Astrocyte (in vitro differentiated cells and primary cell): ENCODE data around the gene PTPRD. TPM values are rescaled to one million over a fixed set of nuclear protein-coding genes. Genes with fewer than 3 reads are reported as not detected.

ENCODE experiments used
- DNase-seq: peaks from one replicate; pipeline ENCODE4 v3.0.0-alpha.2; 2010; ENCODE audit warnings: low read depth
- FAIRE-seq: peaks from 2 replicates; lab custom pipeline; 2011; peaks lifted over from hg19 to GRCh38; lab: Jason Lieb, UNC
- H2AFZ ChIP-seq: 2 replicates; pipeline ENCODE4 v1.6.0; 2012; ENCODE audit warnings: low read depth, low read length, inconsistent platforms
- H3K27ac ChIP-seq: 2 replicates; pipeline ENCODE4 v1.5.1; 2011; ENCODE audit warnings: low read depth, low read length, inconsistent platforms
- H3K27me3 ChIP-seq: 2 replicates; pipeline ENCODE4 v1.6.0; 2011; ENCODE audit warnings: low read length, inconsistent platforms; ENCODE audit not compliant: insufficient read depth
- H3K36me3 ChIP-seq: 2 replicates; pipeline ENCODE4 v1.5.1; 2011; ENCODE audit warnings: low read length, inconsistent platforms; ENCODE audit not compliant: insufficient read depth
- H3K4me1 ChIP-seq: 2 replicates; pipeline ENCODE4 v1.5.1; 2011; ENCODE audit warnings: low read length, inconsistent platforms; ENCODE audit not compliant: insufficient read depth
- H3K4me2 ChIP-seq: 2 replicates; pipeline ENCODE4 v1.6.0; 2012; ENCODE audit warnings: low read length, inconsistent platforms
- H3K4me3 ChIP-seq: 2 replicates; pipeline ENCODE4 v1.5.1; 2011; ENCODE audit warnings: low read depth, mild to moderate bottlenecking, low read length, inconsistent platforms; ENCODE audit not compliant: insufficient read depth
- H3K79me2 ChIP-seq: 2 replicates; pipeline ENCODE4 v1.6.0; 2012; ENCODE audit warnings: mild to moderate bottlenecking, low read length, inconsistent platforms; ENCODE audit not compliant: insufficient read depth
- H3K9ac ChIP-seq: 2 replicates; pipeline ENCODE4 v1.6.0; 2012; ENCODE audit warnings: mild to moderate bottlenecking, low read length, inconsistent platforms
- H3K9me3 ChIP-seq: 2 replicates; pipeline ENCODE4 v1.5.1; 2012; ENCODE audit warnings: low read depth, mild to moderate bottlenecking, low read length, inconsistent platforms; ENCODE audit not compliant: insufficient read depth
- H4K20me1 ChIP-seq: 2 replicates; pipeline ENCODE4 v1.6.0; 2012; ENCODE audit warnings: low read length, inconsistent platforms; ENCODE audit not compliant: insufficient read depth
- H3K27ac Mint-ChIP-seq: one replicate; pipeline ENCODE4 v1.8.0; 2021; ENCODE audit warnings: mild to moderate bottlenecking, mixed read lengths; ENCODE audit not compliant: unreplicated experiment
- H3K27me3 Mint-ChIP-seq: one replicate; pipeline ENCODE4 v1.8.0; 2021; ENCODE audit warnings: low read depth, mixed read lengths; ENCODE audit not compliant: unreplicated experiment
- H3K36me3 Mint-ChIP-seq: one replicate; pipeline ENCODE4 v1.8.0; 2021; ENCODE audit warnings: low read depth, mixed read lengths; ENCODE audit not compliant: unreplicated experiment
- H3K4me1 Mint-ChIP-seq: one replicate; pipeline ENCODE4 v1.8.0; 2021; ENCODE audit warnings: low read depth, mixed read lengths; ENCODE audit not compliant: unreplicated experiment
- H3K4me3 Mint-ChIP-seq: one replicate; pipeline ENCODE4 v1.8.0; 2021; ENCODE audit warnings: mild to moderate bottlenecking, moderate library complexity, mixed read lengths; ENCODE audit not compliant: unreplicated experiment
- H3K9me3 Mint-ChIP-seq: one replicate; pipeline ENCODE4 v1.8.0; 2021; ENCODE audit warnings: mild to moderate bottlenecking, mixed read lengths; ENCODE audit not compliant: unreplicated experiment
- EZH2 ChIP-seq: IDR thresholded peaks from 2 replicates; pipeline ENCODE4 v1.6.1; 2012; ENCODE audit warnings: mild to moderate bottlenecking, low read length, inconsistent platforms; ENCODE audit not compliant: insufficient read depth
- total RNA-seq: library from RNA; stranded (reverse); gene quantifications from 2 replicates; pipeline ENCODE4 v1.2.1, GENCODE V29; 2021
- TF ChIP-seq, protein P1 (sequence below): IDR thresholded peaks from 2 replicates; pipeline ENCODE4 v1.5.1; 2011; ENCODE audit warnings: low read depth, mild to moderate bottlenecking, inconsistent platforms, low read length, moderate library complexity; ENCODE audit not compliant: insufficient read depth

The PTPRD gene
- total RNA-seq, 1 donor from 2014 or later = 88.1 TPM

- no peaks in the 10 kb centered on the region for H3K36me3 Mint-ChIP-seq
- TF ChIP-seq EZH2 = no peak
- TF ChIP-seq, protein P1, sequence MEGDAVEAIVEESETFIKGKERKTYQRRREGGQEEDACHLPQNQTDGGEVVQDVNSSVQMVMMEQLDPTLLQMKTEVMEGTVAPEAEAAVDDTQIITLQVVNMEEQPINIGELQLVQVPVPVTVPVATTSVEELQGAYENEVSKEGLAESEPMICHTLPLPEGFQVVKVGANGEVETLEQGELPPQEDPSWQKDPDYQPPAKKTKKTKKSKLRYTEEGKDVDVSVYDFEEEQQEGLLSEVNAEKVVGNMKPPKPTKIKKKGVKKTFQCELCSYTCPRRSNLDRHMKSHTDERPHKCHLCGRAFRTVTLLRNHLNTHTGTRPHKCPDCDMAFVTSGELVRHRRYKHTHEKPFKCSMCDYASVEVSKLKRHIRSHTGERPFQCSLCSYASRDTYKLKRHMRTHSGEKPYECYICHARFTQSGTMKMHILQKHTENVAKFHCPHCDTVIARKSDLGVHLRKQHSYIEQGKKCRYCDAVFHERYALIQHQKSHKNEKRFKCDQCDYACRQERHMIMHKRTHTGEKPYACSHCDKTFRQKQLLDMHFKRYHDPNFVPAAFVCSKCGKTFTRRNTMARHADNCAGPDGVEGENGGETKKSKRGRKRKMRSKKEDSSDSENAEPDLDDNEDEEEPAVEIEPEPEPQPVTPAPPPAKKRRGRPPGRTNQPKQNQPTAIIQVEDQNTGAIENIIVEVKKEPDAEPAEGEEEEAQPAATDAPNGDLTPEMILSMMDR = no peak
- H3K27ac ChIP-seq = no peak overlapping the region
- no peak overlapping the region for H3K4me3 Mint-ChIP-seq
- H3K9me3 ChIP-seq = no peaks in the 10 kb centered on the region
- no peaks in the 10 kb centered on the region for H3K79me2 ChIP-seq
- H3K9me3 Mint-ChIP-seq = no peaks in the 10 kb centered on the region
- H3K9ac ChIP-seq = no peak overlapping the region
- no peaks in the 10 kb centered on the region for H4K20me1 ChIP-seq
- H3K4me1 Mint-ChIP-seq = peaks cover 8% of the 10 kb centered on the region
- no peak overlapping the region for H3K4me2 ChIP-seq
- no peak overlapping the region for H2AFZ ChIP-seq
- DNase-seq (no peak), FAIRE-seq (no peak)
- no peaks in the 10 kb centered on the region for H3K36me3 ChIP-seq
- H3K27me3 Mint-ChIP-seq = no peaks in the 10 kb centered on the region
- no peak overlapping the region for H3K27ac Mint-ChIP-seq
- H3K4me3 ChIP-seq = no peak overlapping the region
- no peaks in the 10 kb centered on the region for H3K27me3 ChIP-seq
- no peaks in the 10 kb centered on the region for H3K4me1 ChIP-seq
Observed at GRCh38 chr9:10054456-10054855, 558.3 kb downstream of the PTPRD start.

GRCh38 chr9:10052916-10053315 lies 559.9 kb downstream of the PTPRD start:
- TF ChIP-seq, protein P1 = no peak
- no peak for TF ChIP-seq EZH2
- Histone ChIP-seq H3K27ac (no peak overlapping the region), H3K36me3 (no peaks in the 10 kb centered on the region), H3K4me1 (no peaks in the 10 kb centered on the region), H3K4me3 (no peak overlapping the region), H3K27me3 (no peaks in the 10 kb centered on the region), H3K79me2 (no peaks in the 10 kb centered on the region), H3K4me2 (no peak overlapping the region), H2AFZ (no peak overlapping the region), H4K20me1 (no peaks in the 10 kb centered on the region), H3K9ac (no peak overlapping the region), H3K9me3 (no peaks in the 10 kb centered on the region)
- Mint-ChIP-seq H3K27me3 (no peaks in the 10 kb centered on the region), H3K36me3 (no peaks in the 10 kb centered on the region), H3K4me3 (no peak overlapping the region), H3K9me3 (no peaks in the 10 kb centered on the region), H3K4me1 (peaks cover 7% of the 10 kb centered on the region), H3K27ac (no peak overlapping the region)
- no peak for DNase-seq
- FAIRE-seq = no peak

DNA sequence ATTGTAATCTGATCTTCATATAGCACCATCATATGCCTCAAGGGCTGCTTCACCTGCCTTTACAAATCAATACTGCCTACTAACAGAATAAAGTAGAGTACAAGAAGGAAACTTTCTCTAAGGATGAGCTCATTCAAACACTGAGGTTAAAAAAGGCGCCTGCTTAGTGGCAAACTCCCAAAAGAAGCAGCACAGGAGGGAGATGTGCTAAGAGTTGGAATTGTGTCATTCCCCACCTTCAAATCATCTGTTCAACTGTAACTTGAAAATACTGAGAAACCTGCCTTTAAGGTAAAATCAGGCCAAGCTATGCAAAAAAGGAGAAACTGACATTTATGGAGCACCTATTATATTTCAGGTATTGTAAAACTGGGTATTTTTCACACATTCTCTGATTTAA lies 560.6 kb downstream of the PTPRD start:
- H3K79me2 ChIP-seq = no peaks in the 10 kb centered on the region
- FAIRE-seq = no peak
- H3K4me1 Mint-ChIP-seq = peaks cover 7% of the 10 kb centered on the region
- no peaks in the 10 kb centered on the region for H3K27me3 Mint-ChIP-seq
- H3K27ac Mint-ChIP-seq = no peak overlapping the region
- H3K27me3 ChIP-seq = no peaks in the 10 kb centered on the region
- H3K9me3 ChIP-seq = no peaks in the 10 kb centered on the region
- no peaks in the 10 kb centered on the region for H3K36me3 ChIP-seq
- H3K4me3 ChIP-seq = no peak overlapping the region
- no peak for DNase-seq
- H3K36me3 Mint-ChIP-seq = no peaks in the 10 kb centered on the region
- no peaks in the 10 kb centered on the region for H3K4me1 ChIP-seq
- H2AFZ ChIP-seq = no peak overlapping the region
- no peak overlapping the region for H3K27ac ChIP-seq
- no peak overlapping the region for H3K9ac ChIP-seq
- H3K4me3 Mint-ChIP-seq = no peak overlapping the region
- TF ChIP-seq, protein P1 = no peak
- no peak for TF ChIP-seq EZH2
- H4K20me1 ChIP-seq = no peaks in the 10 kb centered on the region
- H3K4me2 ChIP-seq = no peak overlapping the region
- no peaks in the 10 kb centered on the region for H3K9me3 Mint-ChIP-seq
